Thoracic aorta (tissue), 2 donors: Measurements from ENCODE around the gene CPEB3. TPM values are rescaled to one million over a fixed set of nuclear protein-coding genes. Genes with fewer than 3 reads are reported as not detected.

ENCODE experiments used
- ATAC-seq: fragments of 150-250 bp; one replicate; pipeline ENCODE4 v1.8.0; 2017; ENCODE audit warnings: low read depth; ENCODE audit not compliant: insufficient number of reproducible peaks, low FRiP score
- DNase-seq: peaks from one replicate; pipeline ENCODE4 v3.0.0-alpha.2; 2020; ENCODE audit warnings: low spot score
- H3K27ac ChIP-seq, 2 donors: fragments of 200-600 bp; sonication (generic); 1 replicate in 1 of 2; 2 replicates in 1 of 2; pipeline ENCODE4 v1.5.1; 2016; ENCODE audit warnings: mild to moderate bottlenecking in 2 of 2, moderate library complexity in 2 of 2
- H3K27me3 ChIP-seq: fragments of 200-600 bp; sonication (generic); replicated peaks from 2 replicates; pipeline ENCODE4 v1.6.0; 2016; ENCODE audit warnings: mild to moderate bottlenecking; ENCODE audit not compliant: insufficient read depth
- H3K36me3 ChIP-seq: fragments of 200-600 bp; sonication (generic); one replicate; pipeline ENCODE4 v1.5.1; 2016
- H3K4me1 ChIP-seq, 2 donors: fragments of 200-600 bp; sonication (generic); 1 replicate in 1 of 2; 2 replicates in 1 of 2; pipeline versions ENCODE4 v1.5.1 to v1.6.0; 2016; ENCODE audit warnings: low read depth in 2 of 2, mild to moderate bottlenecking in 1 of 2; ENCODE audit not compliant: control insufficient read depth in 1 of 2
- H3K4me3 ChIP-seq: fragments of 200-600 bp; sonication (generic); 2 replicates; pipeline ENCODE4 v1.5.1; 2016; ENCODE audit warnings: mild to moderate bottlenecking
- H3K9me3 ChIP-seq: fragments of 200-600 bp; sonication (generic); 2 replicates; pipeline ENCODE4 v1.5.1; 2016
- CTCF ChIP-seq: fragments of 200-600 bp; sonication (generic); IDR thresholded peaks from one replicate; pipeline ENCODE4 v1.5.1; 2019; ENCODE audit warnings: antibody characterized with exemption
- total RNA-seq, 2 donors: library from RNA; depleted of rRNA; stranded (reverse); fragments of >200 nt; gene quantifications; one replicate each; pipeline versions ENCODE4 v1.1.0 to v1.2.3, GENCODE V29; 2016

CPEB3 gene
- total RNA-seq, 2 donors from 2014 or later, result 6.8 to 12.2 TPM

GRCh38 chr10:92001581-92001980 is 289.3 kb downstream of the CPEB3 start:
- no peak for DNase-seq
- H3K36me3 ChIP-seq, result peaks cover 16% of the 10 kb centered on the region
- no peak for ATAC-seq
- no peak for TF ChIP-seq CTCF
- H3K9me3 ChIP-seq, result no peaks in the 10 kb centered on the region
- no peak overlapping the region for H3K27ac ChIP-seq
- no peaks in the 10 kb centered on the region for H3K27me3 ChIP-seq
- no peak overlapping the region for H3K4me3 ChIP-seq
- no peaks in the 10 kb centered on the region for H3K4me1 ChIP-seq

Other genes with a start within 250 kb of the CPEB3 start
- gene MARCHF5, start 89 bp upstream of the CPEB3 start, total RNA-seq, result 10 to 100 TPM; 19.6 to 29.1 TPM